HG02884 (cell line): Measurements from ENCODE around the gene PCP2.
"Not testable (repeated sequence)": the region's sequence is repeated elsewhere in the genome, so short reads cannot be mapped to it uniquely, and the experiment has no call there.

ENCODE experiments used
- ATAC-seq: cut with Tn5 transposase; IDR thresholded peaks from one replicate; pipeline ENCODE4 v1.9.1; 2021; ENCODE audit warnings: mild to moderate bottlenecking, moderate library complexity; ENCODE audit not compliant: unreplicated experiment

Gene PCP2

GRCh38 chr19:7662657-7663056 lies 29.1 kb upstream of the PCP2 start:
- no peak for ATAC-seq

DNA sequence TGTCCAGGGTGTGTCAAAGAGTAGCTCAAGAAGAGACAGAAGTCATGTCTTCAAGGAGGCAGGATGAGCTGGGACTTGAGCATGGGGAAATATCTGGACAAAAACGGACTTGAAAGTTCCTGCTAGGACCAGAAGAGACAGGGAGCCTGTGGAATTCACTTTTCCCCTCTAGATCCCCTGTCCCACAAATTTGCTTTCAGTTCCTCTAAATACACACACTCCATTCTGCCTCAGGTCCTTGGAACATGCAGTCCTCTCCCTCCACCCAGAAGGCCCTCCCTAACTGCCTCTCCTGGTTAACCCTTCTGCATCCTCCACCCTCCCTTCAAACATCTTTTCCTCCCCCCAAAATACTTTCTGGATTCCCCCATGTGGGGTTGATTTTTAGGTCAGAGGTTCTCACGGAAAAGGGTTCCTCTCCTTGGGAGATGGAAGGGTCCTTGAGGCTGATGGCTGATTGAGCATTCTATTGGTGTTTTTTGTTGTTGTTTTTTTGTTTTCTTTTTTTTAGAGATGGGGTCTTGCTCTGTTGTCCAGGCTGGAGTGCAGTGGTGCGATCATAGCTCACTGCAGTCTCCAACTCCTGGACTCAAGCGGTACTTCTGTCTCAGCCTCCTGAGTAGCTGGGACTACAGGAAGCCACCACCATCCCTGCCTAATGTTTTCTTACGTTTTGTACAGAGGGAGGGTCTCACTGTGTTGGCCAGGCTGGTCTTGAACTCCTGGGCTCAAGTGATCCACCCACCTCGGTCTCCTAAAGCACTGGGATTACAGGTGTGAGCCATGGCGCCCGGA lies 28.4 kb upstream of the PCP2 start:
- no peak for ATAC-seq

- no peak for ATAC-seq
These were observed 24.7 kb upstream of the PCP2 start for GRCh38 chr19:7658219-7658686.

- no peak for ATAC-seq
These were observed 23.7 kb upstream of the PCP2 start for GRCh38 chr19:7657131-7657751.

DNA sequence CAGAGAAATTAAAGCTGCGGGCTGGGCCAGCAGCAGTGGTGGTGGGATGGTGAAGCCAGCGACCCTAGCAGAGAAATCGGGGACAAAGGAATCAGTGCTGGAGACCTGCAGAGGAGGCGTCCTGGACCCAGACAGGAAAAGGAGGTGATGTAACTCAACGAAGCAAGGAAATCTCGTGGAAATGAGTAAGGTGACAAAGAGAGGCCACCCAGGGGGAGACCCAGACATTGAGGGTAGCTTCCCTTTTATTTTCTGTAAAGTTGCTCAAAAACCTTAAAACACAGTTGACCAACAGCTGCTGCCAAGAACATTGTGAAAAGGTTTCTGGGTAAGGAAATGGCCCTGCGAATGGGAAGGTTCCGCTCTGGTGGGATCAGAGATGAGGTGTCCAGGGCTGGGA lies 22.1 kb upstream of the PCP2 start:
- ATAC-seq, result no peak

- no peak for ATAC-seq
These were observed 20.9 kb upstream of the PCP2 start for GRCh38 chr19:7654401-7654800.

DNA sequence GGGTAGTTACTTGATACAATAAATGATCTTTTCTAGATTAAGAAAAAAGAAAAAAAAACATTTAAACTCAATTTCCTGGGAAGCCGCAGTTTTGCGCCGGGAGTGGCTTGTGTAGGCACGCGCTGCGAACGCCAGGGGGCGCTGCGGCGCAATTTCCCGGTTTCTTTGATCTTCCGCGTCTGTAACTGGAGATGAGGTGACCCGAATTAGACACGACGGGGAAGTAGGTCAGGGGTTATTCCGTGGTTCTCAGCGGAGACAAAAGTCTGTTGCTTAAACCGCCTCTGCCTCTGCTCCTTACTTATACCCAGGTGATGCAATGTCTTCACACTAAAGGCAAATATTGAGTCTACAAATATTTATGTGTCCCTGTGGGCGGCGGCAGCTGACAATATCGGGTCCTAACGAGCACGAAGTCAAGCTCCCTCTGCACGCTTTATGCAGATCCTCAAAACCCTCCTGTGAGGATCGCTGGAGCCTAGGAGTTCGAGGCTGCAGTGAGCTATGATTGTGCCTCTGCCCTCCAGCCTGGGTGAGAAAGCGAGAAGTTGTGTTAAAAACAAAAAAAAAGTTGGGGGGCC lies 18.6 kb upstream of the PCP2 start:
- no peak for ATAC-seq

GRCh38 chr19:7650148-7650547 lies 16.6 kb upstream of the PCP2 start:
- ATAC-seq, result no peak

DNA sequence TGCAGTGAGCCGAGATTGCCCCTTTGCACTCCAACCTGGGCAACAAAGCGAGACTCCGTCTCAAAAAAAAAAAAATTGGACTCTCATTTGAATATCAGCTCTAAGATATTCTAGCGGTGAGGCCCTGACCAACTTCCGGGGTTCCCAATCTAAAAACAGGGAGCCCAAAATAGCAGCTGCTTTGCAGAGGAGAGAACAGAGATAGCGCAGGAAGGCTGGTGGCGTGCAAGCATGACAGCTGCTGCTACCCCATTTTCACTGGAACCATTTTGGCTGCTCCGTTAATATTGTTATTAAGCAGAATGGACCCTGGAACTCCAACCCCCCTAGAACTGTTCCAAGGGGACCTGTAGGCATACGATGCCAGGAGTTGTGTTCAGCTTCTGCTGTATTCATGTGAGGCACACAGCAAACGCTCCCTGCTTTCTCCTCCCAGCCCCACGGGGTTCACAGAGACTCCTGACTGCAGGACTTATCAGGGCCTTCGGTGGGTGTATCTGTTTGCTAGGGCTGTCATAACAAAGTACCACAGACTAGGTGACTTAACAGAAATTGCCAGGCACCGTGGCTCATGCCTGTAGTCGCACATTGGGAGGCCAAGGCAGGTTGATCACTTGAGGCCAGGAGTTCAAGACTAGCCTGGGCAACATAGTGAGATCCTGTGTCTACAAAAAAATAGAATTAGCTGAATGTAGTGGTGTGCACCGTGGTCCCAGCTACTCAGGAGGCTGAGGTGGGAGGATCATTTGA lies 14.9 kb upstream of the PCP2 start:
- ATAC-seq, result no peak

- ATAC-seq, result no peak
These were observed 13.6 kb upstream of the PCP2 start for GRCh38 chr19:7647156-7647555.

DNA sequence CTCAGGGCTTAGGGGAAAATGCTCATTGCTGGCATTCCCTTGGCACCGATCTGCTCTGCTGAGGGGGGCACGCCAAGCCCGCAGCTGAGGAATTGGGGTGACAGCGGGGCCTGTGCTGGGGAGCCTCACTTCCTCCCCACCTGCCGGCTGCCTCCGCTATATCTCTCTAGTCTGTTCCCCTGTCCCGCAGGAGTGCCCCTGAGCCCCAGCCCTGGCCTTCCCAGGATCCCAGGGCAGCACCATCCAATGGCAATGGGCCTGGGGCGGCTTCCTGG lies 12.8 kb upstream of the PCP2 start:
- no peak for ATAC-seq

DNA sequence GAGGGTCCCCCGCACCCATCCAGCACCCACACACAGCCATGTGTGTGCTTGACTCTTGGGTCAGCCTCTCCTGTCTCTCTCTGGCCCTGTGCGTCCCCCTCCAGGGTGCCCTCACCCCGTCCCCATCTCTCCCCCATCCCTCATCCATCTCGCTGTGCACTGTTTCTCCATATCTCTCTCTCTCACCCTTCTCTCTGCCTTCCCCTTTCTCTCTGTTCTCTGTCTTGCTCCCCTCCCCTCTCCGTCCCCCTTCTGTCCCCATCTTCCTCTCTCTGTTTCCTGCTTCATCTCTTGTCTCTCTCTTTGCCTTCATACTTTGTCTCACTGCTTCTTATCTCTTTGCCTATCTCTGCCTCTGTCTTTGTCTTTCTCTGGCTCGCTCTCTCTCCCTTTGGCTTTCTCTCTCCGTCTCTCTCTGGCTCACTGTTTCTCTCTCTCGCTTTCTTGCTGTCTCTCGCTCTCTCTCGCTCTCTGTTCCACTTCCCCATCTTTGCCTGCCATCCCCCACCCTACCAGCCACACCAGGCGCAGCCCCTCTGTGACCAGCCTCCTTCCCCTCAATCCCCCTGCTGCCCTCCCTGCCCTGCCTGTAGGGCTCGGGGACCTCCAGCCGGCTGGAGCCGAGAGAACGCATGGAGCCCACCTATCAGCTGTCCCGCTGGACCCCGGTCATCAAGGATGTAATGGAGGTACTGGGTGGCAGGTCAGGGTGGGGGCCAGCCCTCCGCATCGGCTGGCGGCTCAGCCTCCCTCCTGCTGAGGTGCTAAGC lies 12.3 kb upstream of the PCP2 start:
- no peak for ATAC-seq

DNA sequence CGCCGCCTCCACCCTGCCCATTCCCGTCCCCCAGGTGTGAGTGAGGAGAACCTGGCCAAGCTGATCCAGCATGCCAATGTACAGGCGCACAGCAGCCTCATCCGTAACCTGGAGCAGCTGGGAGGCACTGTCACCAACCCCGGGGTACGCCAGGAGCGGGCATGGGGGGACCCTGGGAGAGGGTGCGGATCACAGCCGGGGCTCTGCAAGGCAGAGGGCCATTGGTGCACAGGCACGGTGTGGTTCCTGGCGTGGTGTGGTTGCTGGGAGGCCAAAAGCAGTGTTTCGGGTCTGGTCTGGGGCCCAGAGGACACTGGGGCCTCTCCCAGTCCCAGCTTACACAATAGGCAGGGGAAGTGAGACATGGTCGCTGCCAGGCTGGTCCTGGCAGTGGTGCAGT lies 11.6 kb upstream of the PCP2 start:
- no peak for ATAC-seq

- no peak for ATAC-seq
These were observed 11.0 kb upstream of the PCP2 start for GRCh38 chr19:7644550-7644877.

- not testable (repeated sequence) for ATAC-seq
These were observed 10.4 kb upstream of the PCP2 start for GRCh38 chr19:7643629-7644549.

GRCh38 chr19:7643031-7643415 lies 9.5 kb upstream of the PCP2 start:
- ATAC-seq, result no peak

- no peak for ATAC-seq
These were observed 8.9 kb upstream of the PCP2 start for GRCh38 chr19:7642295-7643030.

- ATAC-seq, result no peak
These were observed 8.1 kb upstream of the PCP2 start for GRCh38 chr19:7641290-7642276.
